Right kidney (tissue), 1 donor: ENCODE results near the gene NR1I2.

Experiments
- DNase-seq: peaks from one replicate; pipeline ENCODE4 v3.0.0-alpha.2; 2016

NR1I2 gene

DNA sequence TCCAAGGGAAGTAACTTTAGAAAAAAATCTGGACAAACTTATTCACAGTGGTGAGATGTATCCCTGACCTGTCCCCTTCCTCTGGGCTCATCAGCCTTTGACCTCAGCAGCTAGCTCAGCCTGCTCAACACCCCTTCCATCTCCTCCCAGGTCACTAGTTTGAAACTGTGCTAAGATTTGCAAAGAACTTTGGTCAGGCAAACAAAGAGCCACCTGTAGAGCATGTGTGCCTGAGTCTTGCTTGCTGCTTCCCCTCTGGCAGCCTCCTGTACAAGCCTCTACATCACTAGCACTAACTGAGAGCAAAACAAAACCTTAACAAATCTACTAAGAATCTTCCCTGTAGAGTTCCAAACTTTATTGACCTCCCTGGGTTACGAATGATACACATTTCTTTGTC is 43.9 kb downstream of the NR1I2 start:
- DNase-seq = no peak

- no peak for DNase-seq
Observed at GRCh38 chr3:119826711-119827608, 45.1 kb downstream of the NR1I2 start.

DNA sequence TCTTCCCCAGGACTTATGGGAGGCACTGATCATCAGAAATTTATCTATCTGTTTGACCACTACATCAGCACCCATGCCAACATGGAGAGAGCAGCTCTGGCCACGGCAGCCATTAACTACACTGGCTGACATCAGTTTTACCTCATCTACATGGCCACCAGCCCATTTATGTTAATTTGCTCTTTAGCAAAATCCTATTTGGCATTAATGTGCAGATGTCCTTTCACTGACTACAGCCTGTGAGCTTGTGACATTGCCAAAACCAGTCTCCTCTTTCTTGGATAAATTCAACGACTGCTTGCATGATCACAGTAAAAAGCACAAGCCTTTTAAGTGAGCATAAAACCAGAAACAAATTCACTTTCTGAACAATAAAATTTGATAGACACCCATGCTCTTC is 47.5 kb downstream of the NR1I2 start:
- DNase-seq = no peak

DNA sequence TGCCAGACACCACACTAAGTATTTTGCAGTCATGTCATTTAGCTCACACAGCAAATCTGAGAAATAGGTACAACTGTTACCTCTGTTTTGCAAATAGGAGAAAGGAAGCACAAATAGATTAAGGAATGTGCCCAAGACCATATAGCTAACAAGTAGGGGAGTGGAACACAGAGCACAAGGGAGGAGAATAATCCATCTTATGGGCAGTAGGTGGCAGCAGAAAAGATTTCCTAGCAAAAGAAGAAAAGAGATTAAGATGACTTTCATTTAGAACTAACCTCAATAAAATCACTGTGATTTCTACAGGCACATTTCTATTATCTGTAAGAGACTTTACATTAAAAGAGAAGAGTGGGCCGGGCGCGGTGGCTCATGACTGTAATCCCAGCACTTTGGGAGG is 49.1 kb downstream of the NR1I2 start:
- no peak for DNase-seq

DNA sequence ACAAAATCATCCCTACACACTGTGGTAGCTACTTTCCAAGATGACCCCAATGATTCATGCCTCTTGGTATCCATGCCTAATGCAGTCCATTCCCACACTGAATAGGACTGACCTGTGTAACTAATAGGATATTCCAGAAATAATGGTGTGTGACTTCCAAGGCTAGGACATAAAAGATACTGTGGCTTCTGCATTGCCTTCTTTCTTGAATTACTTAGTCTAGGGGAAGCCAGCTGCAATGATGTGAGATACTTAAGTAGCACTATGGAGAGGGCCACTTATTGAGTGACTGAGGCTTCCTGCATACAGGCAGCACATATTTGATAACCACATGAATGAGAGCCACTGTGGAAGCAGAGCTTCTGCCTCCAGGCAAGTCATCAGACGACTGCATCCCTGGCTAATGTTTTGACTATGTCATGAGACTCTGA is 50.1 kb downstream of the NR1I2 start:
- DNase-seq = no peak

GRCh38 chr3:119834754-119835370 is 53.0 kb downstream of the NR1I2 start:
- DNase-seq = no peak

DNA sequence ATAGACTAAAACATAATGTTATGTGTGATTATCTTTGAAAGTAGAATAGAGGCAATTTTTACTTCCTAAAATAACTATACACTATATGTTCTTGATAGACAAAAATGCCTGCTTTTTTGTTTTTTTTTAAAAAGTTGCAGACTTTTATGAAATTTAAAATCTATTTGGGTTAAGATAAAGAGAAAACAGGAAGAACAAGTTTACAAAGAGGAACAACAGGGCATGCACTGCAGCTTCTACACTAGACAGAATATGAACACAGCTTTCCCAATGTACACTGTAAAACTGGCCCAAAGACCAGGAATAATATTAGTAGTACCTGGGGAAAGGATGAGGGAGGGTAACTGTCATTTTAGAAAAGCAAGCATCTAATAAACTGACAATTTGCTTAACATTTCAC is 53.7 kb downstream of the NR1I2 start:
- DNase-seq = no peak

GRCh38 chr3:119841808-119842471 is 60.0 kb downstream of the NR1I2 start:
- DNase-seq = no peak

- no peak for DNase-seq
Observed at GRCh38 chr3:119849126-119849525, 67.2 kb downstream of the NR1I2 start.

DNA sequence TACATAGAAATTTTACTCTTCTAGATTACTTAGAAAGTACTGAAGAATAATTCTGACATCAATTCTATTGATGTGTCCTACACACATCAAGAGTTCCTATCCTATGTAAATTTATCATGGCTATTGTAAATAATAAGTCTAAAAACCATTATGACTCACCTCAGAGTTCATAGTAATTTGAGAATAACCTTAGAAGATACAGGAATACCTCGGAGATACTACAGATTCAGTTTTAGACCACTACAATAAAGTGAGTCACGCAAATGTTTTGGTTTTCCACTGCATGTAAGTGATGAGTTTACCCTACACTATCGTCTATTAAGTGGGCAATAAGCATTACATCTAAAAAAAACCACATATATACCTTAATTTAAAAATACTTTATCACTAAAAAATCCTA is 74.8 kb downstream of the NR1I2 start:
- no peak for DNase-seq

DNA sequence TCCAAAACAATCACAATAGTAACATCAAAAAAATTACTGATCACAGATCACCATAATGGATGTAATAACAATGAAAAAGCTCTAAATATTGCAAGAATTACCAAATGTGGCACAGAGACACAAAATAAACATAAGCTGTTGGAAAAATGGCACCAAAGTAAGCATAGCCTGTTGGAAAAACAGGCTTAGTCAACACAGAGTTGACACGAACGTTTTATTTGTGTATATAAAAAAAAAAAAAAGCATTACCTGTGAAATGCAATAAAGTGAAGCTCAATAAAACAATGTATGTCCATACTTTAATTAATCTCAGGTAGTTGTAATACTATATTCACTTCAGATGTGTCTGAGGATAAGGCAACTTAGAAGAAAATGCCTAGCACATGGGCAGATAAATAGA is 77.1 kb downstream of the NR1I2 start:
- DNase-seq = no peak

- no peak for DNase-seq
Observed at GRCh38 chr3:119859728-119860127, 77.8 kb downstream of the NR1I2 start.

- no peak for DNase-seq
Observed at GRCh38 chr3:119861681-119862080, 79.8 kb downstream of the NR1I2 start.

GRCh38 chr3:119862616-119863015 is 80.7 kb downstream of the NR1I2 start:
- DNase-seq = no peak

DNA sequence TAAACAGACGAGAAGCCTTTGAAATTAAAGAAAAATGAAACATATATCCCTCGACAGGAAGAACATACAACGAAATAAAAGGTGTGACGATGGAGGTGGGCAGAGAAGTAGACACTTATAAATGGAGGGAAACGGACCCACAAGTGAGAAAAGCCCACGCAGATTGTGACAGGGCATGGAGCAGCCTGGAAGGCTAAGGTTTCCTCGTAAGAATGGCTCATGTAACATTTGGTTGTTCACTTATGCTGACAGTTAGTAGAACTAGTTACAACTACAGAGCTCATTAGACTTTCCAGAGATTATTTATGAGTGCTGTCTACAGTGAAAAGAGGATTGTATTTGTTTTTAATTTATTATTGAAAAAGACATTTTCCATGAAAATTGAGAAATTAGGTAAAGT is 82.6 kb downstream of the NR1I2 start:
- no peak for DNase-seq
